Choroid plexus epithelial cell (primary cell): ENCODE measurements around the gene CCND1.

Experiments
- DNase-seq: peaks from one replicate; pipeline ENCODE4 v3.0.0-alpha.2; 2010; ENCODE audit warnings: low read depth
- H3K4me3 ChIP-seq: 2 replicates; pipeline ENCODE4 v1.5.1; 2011; ENCODE audit warnings: low read depth, mild to moderate bottlenecking, control low read depth, low read length, moderate library complexity
- CTCF ChIP-seq: conservative IDR thresholded peaks from 2 replicates; pipeline ENCODE4 v1.5.1; 2011; ENCODE audit warnings: low read depth, mild to moderate bottlenecking, control low read depth, inconsistent platforms, low read length, moderate library complexity

CCND1 gene

GRCh38 chr11:69645801-69646492, 5.0 kb downstream of the CCND1 start:
- no peak for TF ChIP-seq CTCF
- DNase-seq: no peak
- no peak overlapping the region for H3K4me3 ChIP-seq

GRCh38 chr11:69646493-69647389, 5.8 kb downstream of the CCND1 start:
- no peak for DNase-seq
- no peak overlapping the region for H3K4me3 ChIP-seq
- TF ChIP-seq CTCF: no peak

- no peak for DNase-seq
- no peak overlapping the region for H3K4me3 ChIP-seq
- no peak for TF ChIP-seq CTCF
Observed at GRCh38 chr11:69647390-69647748, 6.4 kb downstream of the CCND1 start.

GRCh38 chr11:69647761-69648497, 7.0 kb downstream of the CCND1 start:
- no peak for DNase-seq
- no peak for TF ChIP-seq CTCF
- H3K4me3 ChIP-seq: no peak overlapping the region

GRCh38 chr11:69648679-69649575, 8.0 kb downstream of the CCND1 start:
- TF ChIP-seq CTCF: no peak
- no peak for DNase-seq
- H3K4me3 ChIP-seq: no peak overlapping the region

GRCh38 chr11:69649576-69649900, 8.6 kb downstream of the CCND1 start:
- no peak overlapping the region for H3K4me3 ChIP-seq
- DNase-seq: no peak
- TF ChIP-seq CTCF: no peak
